Loucy (cell line): ENCODE data around the gene LUZP4.

Experiments used
- H2AFZ ChIP-seq: fragments of 200-600 bp; sonication (generic); 2 replicates; pipeline ENCODE4 v1.6.0; 2016; ENCODE audit warnings: antibody characterized with exemption, mild to moderate bottlenecking, low read length, moderate library complexity
- H3F3A ChIP-seq: fragments of 200-600 bp; 2 replicates; pipeline ENCODE4 v1.6.0; 2016; ENCODE audit warnings: antibody characterized with exemption, low read depth, mild to moderate bottlenecking
- H3K27me3 ChIP-seq: fragments of 200-600 bp; sonication (generic); 2 replicates; pipeline ENCODE4 v1.6.1; 2014; ENCODE audit warnings: low read length, mild to moderate bottlenecking; ENCODE audit not compliant: insufficient read depth, poor library complexity, severe bottlenecking
- H3K36me3 ChIP-seq: fragments of 200-600 bp; sonication (generic); 2 replicates; pipeline ENCODE4 v1.6.1; 2016; ENCODE audit warnings: low read length; ENCODE audit not compliant: insufficient read depth
- H3K4me1 ChIP-seq: fragments of 200-600 bp; sonication (generic); 2 replicates; pipeline ENCODE4 v1.5.1; 2014; ENCODE audit warnings: low read length, mild to moderate bottlenecking; ENCODE audit not compliant: insufficient read depth, poor library complexity, severe bottlenecking
- H3K4me2 ChIP-seq: fragments of 200-600 bp; sonication (generic); 2 replicates; pipeline ENCODE4 v1.6.0; 2014; ENCODE audit warnings: antibody characterized with exemption, low read length, low read depth, mild to moderate bottlenecking; ENCODE audit not compliant: poor library complexity, severe bottlenecking
- H3K4me3 ChIP-seq: fragments of 200-600 bp; sonication (generic); 2 replicates; pipeline ENCODE4 v1.5.1; 2014; ENCODE audit warnings: low read length, mild to moderate bottlenecking, mixed read lengths; ENCODE audit not compliant: poor library complexity, severe bottlenecking
- H3K79me2 ChIP-seq: fragments of 200-600 bp; sonication (generic); 2 replicates; pipeline ENCODE4 v1.6.1; 2014; ENCODE audit warnings: low read length; ENCODE audit not compliant: insufficient read depth
- H3K9ac ChIP-seq: fragments of 200-600 bp; sonication (generic); 2 replicates; pipeline ENCODE4 v1.6.0; 2014; ENCODE audit warnings: mild to moderate bottlenecking, low read depth, low read length, moderate library complexity; ENCODE audit not compliant: poor library complexity, severe bottlenecking
- H3K9me2 ChIP-seq: fragments of 200-600 bp; sonication (generic); replicated peaks from 2 replicates; pipeline ENCODE4 v1.6.1; 2016; ENCODE audit warnings: low read depth, low read length, mixed read lengths
- H3K9me3 ChIP-seq: fragments of 200-600 bp; sonication (generic); 2 replicates; pipeline ENCODE4 v1.6.1; 2014; ENCODE audit warnings: mild to moderate bottlenecking, antibody characterized with exemption, low read length, low read depth; ENCODE audit not compliant: insufficient read depth
- H4K20me1 ChIP-seq: fragments of 200-600 bp; sonication (generic); 2 replicates; pipeline ENCODE4 v1.6.0; 2014; ENCODE audit warnings: antibody characterized with exemption, low read length, mild to moderate bottlenecking; ENCODE audit not compliant: insufficient read depth, poor library complexity, severe bottlenecking
- EZH2phosphoT487 ChIP-seq: fragments of 200-600 bp; IDR thresholded peaks from 2 replicates; pipeline ENCODE4 v1.6.1; 2018; ENCODE audit warnings: antibody characterized with exemption, mild to moderate bottlenecking, moderate library complexity, borderline replicate concordance
- TF ChIP-seq, protein P1 (sequence below): fragments of 200-600 bp; sonication (generic); conservative IDR thresholded peaks from 2 replicates; pipeline ENCODE4 v1.5.1; 2014; ENCODE audit warnings: mild to moderate bottlenecking, antibody characterized with exemption, low read length

LUZP4 gene

DNA sequence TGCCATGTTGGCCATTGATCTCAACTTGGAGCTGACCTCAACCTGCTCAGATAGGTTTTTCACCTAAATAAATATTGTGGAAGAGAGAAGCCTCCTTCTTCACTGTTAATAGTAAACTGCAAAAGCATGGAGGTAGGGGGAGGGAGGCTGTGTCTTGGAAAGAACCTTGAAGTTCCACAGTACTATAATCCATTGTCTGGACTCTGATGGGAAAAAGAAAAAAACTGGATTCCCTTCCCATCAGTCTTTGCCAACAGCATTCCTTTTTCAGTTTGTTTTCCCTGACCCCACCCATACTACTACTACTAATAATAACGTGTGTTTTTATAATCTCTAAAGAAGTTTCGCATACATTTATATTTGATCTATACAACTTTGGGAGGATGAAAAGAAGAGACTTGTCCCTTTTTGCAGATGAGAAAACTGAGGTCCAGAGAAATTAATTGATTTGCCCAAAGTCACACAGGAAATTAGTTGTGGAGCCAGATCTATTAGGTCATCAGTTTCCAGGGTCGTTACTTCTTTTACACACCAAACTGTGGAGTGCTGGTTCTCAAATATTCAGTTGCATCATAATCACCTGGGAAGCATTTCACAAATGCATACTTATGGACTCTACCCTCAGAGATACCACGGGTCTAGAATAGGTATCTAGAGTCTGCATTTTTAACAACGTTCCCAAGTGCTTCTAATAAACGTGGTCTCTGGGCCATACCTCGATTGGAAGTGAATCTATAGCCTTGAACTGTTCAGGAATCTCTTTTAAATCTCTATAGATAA lies 59.1 kb downstream of the LUZP4 start:
- Histone ChIP-seq H3K27me3 (no peaks in the 10 kb centered on the region), H4K20me1 (no peaks in the 10 kb centered on the region), H3K9me3 (no peaks in the 10 kb centered on the region)

DNA sequence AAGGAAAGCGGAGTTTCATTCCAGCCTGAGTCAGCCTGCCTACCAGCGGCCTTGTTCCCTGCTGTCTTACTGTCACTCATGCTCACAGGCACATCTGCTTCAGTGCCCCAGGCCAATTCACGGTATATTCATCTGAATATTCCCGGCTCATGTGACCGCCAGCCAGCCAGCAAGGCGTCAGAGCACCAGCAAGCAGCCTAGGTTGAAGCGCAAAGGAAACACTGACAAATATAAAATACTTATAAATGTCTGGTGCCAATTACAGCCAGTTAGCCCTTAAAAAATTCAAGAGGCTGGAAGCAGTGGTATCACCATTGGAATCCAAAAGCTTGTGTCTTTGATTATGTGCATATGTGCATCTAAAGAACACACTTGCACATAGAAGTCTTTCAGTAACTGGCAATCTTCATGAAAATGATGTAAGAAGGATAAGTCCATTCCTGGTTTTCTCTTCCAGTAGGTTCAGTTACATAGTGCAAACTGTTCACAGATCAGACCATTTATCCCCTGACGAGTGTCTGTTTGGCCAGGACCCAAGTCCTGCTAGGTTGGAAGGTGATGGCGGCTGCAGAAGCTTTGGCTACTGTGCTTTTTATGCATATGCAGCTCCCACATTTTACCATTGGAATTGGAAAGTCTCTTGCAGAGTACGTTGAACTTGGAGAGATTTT lies 61.3 kb downstream of the LUZP4 start:
- Histone ChIP-seq H3K27me3 (no peaks in the 10 kb centered on the region), H3K9me3 (no peaks in the 10 kb centered on the region), H3F3A (no peaks in the 10 kb centered on the region)

More for the DNA sequence above, 59.1 kb downstream of the LUZP4 start:
- Histone ChIP-seq H3K4me3 (no peak overlapping the region), H3K79me2 (no peaks in the 10 kb centered on the region), H3K9me2 (no peaks in the 10 kb centered on the region), H3K4me2 (no peak overlapping the region), H3K4me1 (no peaks in the 10 kb centered on the region), H2AFZ (no peak overlapping the region), H3K36me3 (no peaks in the 10 kb centered on the region), H3F3A (no peaks in the 10 kb centered on the region), H3K9ac (no peak overlapping the region)
- TF ChIP-seq, protein P1, sequence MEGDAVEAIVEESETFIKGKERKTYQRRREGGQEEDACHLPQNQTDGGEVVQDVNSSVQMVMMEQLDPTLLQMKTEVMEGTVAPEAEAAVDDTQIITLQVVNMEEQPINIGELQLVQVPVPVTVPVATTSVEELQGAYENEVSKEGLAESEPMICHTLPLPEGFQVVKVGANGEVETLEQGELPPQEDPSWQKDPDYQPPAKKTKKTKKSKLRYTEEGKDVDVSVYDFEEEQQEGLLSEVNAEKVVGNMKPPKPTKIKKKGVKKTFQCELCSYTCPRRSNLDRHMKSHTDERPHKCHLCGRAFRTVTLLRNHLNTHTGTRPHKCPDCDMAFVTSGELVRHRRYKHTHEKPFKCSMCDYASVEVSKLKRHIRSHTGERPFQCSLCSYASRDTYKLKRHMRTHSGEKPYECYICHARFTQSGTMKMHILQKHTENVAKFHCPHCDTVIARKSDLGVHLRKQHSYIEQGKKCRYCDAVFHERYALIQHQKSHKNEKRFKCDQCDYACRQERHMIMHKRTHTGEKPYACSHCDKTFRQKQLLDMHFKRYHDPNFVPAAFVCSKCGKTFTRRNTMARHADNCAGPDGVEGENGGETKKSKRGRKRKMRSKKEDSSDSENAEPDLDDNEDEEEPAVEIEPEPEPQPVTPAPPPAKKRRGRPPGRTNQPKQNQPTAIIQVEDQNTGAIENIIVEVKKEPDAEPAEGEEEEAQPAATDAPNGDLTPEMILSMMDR: no peak
- TF ChIP-seq EZH2phosphoT487: no peak

DNA sequence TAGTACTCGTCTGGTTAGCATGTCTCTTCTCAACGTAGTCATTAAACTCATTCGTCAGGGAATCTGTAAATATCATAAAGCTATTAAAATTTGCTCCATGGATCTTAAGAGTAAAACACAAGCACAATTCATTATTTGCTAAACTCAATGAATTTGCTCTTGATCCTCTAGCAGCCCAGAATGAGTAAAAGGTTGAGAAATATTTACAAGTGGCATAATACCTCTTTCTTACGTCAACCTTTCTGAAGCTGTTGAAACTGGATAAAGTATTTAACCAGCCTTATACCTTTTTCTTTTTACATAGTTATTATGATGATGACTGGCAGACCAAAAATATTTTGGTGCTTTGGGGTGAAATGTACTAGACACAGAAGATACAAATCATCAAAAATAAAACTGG lies 66.9 kb downstream of the LUZP4 start:
- H3K9me2 ChIP-seq: no peaks in the 10 kb centered on the region
- H3K79me2 ChIP-seq: no peaks in the 10 kb centered on the region
- no peaks in the 10 kb centered on the region for H3K36me3 ChIP-seq
- no peaks in the 10 kb centered on the region for H3F3A ChIP-seq
- H3K27me3 ChIP-seq: no peaks in the 10 kb centered on the region
- H3K4me2 ChIP-seq: no peak overlapping the region
- H4K20me1 ChIP-seq: no peaks in the 10 kb centered on the region
- no peaks in the 10 kb centered on the region for H3K9me3 ChIP-seq
- H3K4me3 ChIP-seq: no peak overlapping the region
- no peak overlapping the region for H3K9ac ChIP-seq
- no peak overlapping the region for H2AFZ ChIP-seq
- no peaks in the 10 kb centered on the region for H3K4me1 ChIP-seq
- no peak for TF ChIP-seq EZH2phosphoT487
- TF ChIP-seq, protein P1: no peak

More for the DNA sequence above, 61.3 kb downstream of the LUZP4 start:
- TF ChIP-seq EZH2phosphoT487: no peak
- TF ChIP-seq, protein P1: no peak
- H3K79me2 ChIP-seq: no peaks in the 10 kb centered on the region
- H2AFZ ChIP-seq: no peak overlapping the region
- H3K4me1 ChIP-seq: no peaks in the 10 kb centered on the region
- no peaks in the 10 kb centered on the region for H3K36me3 ChIP-seq
- no peaks in the 10 kb centered on the region for H4K20me1 ChIP-seq
- H3K4me2 ChIP-seq: no peak overlapping the region
- H3K9me2 ChIP-seq: no peaks in the 10 kb centered on the region
- no peak overlapping the region for H3K4me3 ChIP-seq
- H3K9ac ChIP-seq: no peak overlapping the region
